Stimulated activated CD8-positive, alpha-beta memory T cell treated with anti-CD3 and anti-CD28 coated beads, Interleukin-15, amount 100 ng/mL, for 24 hours (primary cell): ENCODE measurements around the gene SMIM41.

Experiments
- DNase-seq: peaks from one replicate; pipeline ENCODE4 v3.0.0-alpha.2; 2020; ENCODE audit warnings: low read depth

The SMIM41 gene

GRCh38 chr12:52122540-52122871 lies 43.0 kb downstream of the SMIM41 start:
- DNase-seq = no peak

DNA sequence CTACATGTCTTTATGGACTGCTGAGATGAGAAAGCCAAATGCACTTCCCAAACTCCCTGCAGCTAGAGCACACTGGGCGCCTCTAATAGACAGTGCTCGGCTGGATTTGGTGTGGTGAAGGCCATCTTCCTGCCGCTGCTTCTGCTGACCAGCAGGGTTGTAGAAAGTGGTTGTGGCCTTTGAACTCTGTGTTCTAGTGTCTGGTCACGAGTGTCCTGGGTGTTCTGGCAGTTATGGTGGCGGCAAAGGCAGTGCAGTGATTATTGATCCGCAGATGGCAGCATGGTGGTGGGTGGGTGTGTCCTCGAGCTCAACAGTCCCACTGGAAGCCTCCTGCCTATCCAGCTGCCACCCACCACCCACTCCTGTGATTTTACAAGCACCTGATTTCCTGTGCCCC lies 43.4 kb downstream of the SMIM41 start:
- no peak for DNase-seq

- no peak for DNase-seq
Observed at GRCh38 chr12:52123487-52124186, 44.1 kb downstream of the SMIM41 start.

- no peak for DNase-seq
Observed at GRCh38 chr12:52125476-52125900, 46.0 kb downstream of the SMIM41 start.

DNA sequence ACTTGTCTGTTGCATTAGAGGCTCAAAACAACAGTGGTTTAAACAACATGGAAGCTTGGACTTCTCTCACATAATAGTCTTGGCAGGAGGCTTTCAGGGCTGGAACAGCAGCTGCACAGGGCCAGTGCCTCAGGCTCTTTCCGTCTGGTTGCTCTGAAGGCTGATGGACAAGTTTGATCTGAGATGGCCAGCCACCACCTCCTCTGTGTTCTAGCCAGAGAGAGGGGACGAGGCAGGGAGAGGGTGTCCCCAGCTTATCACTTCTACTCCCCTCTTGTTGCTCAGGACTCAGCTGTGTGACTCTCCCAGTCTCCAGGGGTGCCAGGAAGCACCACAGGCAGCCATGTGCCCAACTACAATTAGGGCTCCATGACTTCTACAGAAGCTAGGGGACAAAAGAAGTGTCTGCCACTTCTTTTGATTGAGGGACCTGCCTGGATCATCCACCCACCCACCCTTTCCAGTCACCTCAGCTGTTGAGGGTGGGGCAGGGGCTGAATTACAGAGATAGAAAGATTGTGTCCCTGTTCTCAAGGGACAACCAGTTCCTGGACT lies 46.6 kb downstream of the SMIM41 start:
- no peak for DNase-seq

- DNase-seq = no peak
Observed at GRCh38 chr12:52126605-52127578, 47.4 kb downstream of the SMIM41 start.

DNA sequence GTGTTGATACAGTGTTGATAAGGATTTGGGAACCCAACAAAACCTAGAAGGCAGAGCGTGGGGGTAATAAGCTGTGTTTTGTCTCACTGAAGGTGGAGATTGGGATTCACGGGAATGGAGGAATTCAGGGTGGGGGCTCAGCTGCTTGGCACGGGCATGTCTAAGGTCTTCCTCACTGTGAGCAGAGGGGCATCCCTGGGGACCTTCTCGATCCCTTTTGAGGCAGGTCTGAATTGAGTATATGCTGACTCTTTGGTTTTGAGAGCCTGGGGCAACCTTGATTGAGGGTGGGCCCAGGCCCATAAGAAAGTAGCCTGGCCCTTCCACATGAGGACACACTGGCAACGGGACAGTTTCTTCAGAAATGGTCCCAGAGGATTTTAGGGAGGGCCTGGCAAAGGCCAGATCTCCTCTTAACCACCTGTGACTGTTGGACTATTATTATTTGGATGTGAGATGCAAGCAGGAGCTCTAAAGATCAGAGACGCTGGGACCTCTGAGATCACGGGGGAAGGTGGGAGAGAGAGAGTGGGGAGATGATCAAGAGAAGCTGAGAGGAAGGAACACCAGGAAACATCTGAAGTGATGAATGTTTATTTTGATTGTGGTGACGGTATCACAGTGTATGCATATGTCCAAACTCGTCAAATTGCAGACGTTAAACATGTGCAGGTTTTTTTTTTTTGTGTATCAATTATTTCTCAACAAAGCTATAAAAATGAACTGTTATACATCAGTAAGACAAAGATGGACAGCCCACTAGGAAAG lies 48.4 kb downstream of the SMIM41 start:
- no peak for DNase-seq

- DNase-seq = no peak
Observed at GRCh38 chr12:52130711-52131110, 51.2 kb downstream of the SMIM41 start.

GRCh38 chr12:52132754-52133161 lies 53.3 kb downstream of the SMIM41 start:
- DNase-seq = no peak

DNA sequence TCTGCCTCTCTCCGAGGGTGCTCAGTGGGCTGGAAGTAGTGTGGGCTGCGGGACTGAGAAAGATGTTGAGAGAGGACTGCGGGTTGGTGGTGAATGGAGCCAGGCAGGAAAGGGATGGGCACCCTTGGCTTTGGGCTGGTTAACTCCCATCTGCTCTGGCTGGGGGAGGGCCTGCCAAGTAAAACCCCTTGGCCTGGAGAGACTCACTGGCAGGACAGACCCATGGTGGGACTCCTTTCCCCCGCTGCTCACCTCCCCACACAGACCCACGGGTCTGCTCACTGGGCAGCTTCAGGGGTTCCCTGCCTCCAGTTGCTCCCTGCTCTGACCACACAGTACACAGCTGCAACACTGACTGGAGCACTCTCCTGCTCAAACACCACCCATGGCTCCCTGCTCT lies 58.2 kb downstream of the SMIM41 start:
- DNase-seq = no peak

DNA sequence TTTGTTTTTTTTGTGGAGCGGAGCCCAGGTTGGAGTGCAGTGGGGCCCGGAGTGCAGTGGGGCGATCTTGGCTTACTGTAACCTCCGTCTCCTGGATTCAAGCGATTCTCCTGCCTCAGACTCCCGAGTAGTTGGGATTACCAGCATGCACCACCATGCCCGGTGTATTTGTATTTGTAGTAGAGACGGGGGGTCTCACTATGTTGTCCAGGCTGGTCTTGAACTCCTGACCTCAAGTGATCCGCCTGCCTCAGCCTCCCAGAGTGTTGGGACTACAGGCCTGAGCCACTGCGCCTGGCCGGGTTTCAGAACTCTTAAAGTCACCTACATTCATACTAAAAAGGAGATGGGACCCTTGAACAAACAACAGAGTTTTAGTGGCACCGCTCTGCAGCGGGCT lies 59.6 kb downstream of the SMIM41 start:
- DNase-seq = no peak

GRCh38 chr12:52139579-52140062 lies 60.1 kb downstream of the SMIM41 start:
- no peak for DNase-seq

DNA sequence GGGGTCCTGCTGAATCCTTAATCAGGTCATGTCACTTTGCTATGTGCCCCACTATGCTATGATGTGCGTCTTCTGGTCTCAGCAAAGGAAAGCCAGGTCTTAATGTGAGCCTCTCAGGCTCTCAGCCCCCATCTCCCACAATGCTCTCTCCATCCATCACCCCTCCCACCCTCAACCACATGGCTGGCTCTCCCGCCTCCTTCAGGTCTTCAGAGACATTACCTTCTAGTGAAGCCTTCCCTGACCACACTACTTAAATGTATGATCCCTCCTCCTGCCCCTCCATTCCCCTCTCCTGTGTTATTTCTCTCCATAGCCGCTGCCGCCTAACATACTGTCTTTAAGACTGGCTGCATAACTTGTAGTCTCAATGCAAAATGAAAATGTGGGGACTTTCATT lies 61.8 kb downstream of the SMIM41 start:
- DNase-seq = no peak

DNA sequence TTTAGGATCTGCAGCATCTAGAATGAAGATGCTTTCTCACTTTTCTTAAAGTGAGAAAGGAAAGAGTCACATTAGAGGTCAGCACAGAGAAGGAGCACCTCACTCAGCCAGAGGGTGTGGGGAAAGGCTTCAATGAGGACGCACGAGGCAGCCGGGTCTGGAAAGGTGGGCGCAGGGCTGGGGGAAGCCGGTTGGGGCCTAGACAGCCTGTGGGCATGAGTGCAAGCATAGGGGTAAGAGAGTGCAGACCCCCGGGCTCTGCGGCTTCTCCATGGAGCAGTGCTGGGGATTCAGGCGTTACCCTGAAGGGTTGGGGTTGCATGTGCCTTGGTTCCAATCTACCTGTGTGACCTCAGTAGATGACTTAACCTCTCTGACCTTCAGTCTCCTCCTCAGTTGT lies 62.4 kb downstream of the SMIM41 start:
- DNase-seq = no peak

- DNase-seq = no peak
Observed at GRCh38 chr12:52142431-52142830, 62.9 kb downstream of the SMIM41 start.

DNA sequence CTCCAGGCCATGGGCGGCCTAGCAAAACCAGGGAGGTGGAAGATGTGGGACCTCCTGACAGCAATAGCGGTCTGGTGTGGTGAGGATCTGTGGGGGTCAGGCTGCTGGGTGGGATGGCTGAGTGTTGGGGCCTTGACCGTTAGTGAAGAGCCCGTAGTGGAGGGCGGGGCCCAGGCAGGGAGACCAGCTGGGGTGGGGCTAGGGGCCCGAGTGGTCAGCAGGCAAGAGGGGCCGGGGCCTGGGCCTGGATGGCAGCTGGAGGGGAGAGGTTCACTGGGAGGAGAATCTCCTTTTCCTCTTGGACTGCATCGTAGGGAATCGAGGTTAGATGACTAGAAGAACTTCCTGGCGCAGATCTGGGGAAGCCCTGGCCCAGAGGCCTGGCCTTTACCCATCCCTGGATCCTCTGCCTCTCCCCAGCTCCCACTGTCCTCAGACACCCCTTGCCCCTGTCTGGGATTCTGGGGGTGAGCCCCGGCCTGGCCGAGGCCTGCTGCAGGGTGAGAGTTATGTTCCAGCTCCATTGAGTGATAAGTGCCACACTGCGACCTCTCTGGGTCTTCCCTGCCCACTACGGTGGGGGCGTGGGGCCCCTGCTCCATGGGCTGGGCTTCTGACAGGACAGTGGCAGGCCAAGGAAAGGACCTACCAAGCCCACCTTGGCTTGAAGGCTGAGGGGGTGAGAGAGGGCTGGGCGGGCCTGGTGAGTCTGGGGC lies 65.2 kb downstream of the SMIM41 start:
- DNase-seq = no peak

GRCh38 chr12:52145228-52146088 lies 66.0 kb downstream of the SMIM41 start:
- no peak for DNase-seq

DNA sequence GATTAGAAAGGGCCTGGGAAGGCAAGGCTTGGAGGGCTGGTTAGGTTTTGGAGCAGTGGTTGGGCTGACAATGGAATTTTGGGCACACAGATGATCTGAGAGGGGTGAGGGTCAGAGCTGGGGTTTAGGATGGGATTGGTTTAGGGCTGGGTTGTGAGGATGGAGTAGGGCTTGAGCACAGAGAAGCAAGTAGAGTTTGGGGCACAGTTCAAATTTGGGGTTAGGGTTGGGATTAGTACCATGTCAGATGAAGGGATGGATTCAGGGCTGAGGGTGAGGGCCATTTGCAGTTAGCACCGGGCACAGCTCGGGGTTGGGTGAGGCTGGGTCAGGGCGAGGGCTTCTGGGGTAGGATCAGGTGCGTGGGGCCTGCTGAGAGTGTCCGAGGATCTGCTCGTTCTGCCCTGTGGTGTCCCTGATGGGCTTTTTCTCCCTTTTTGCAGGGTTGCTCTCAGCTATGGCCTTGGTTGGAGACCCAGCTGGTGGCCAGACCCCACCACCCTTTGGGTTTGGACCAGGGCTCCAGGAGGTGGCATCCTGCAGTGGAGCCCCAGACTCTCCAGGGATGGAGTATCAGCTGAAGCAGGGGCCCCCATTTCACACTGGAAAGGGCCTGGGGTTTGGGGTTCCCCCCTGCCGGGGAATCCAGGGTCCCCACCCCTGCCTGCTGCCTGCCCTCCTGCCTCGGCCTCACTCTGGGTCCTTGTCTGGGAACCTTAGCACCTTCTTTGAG lies 66.8 kb downstream of the SMIM41 start:
- no peak for DNase-seq

DNA sequence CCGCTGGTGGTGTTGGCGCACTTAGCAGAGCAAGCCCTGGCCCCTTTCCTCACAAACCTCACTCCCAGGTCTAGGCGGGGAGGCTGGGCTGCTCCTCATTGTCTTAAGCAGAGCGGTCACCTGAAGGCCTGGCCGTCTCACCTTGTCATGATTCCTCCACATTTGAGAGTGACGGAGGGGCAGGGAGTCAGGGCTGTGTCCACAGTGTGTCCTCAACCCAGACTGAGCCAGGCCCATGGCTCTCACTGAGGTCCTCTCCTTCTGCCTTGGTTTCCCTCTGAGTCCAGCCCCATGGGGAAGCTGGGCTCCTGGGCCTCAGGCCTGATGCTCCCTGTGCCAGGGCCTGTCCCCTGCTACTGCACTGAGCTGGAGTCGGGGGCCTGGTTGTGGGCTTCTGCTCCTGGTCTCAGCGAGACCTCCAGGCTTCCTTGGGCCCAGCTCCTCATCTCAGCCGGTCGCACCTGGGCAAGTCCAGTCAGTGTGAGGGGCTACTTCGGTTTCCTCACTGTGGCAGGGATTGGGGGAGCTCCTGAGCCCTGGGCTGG lies 67.4 kb downstream of the SMIM41 start:
- no peak for DNase-seq
